M059J (cell line): ENCODE results near the gene AGFG1. TPM values are rescaled to one million over a fixed set of nuclear protein-coding genes. Genes with fewer than 3 reads are reported as not detected.

Source experiments
- DNase-seq: peaks from one replicate; pipeline ENCODE4 v3.0.0-alpha.2; 2012; ENCODE audit warnings: low read depth
- total RNA-seq: library from RNA; depleted of rRNA; stranded (reverse); fragments of >200 nt; shearing (Covaris generic); gene quantifications from 2 replicates; pipeline ENCODE4 v1.2.3, GENCODE V29; 2014; rRNA removed

The AGFG1 gene
- 75.3 and 98.4 TPM in 2 replicates for total RNA-seq

GRCh38 chr2:227471924-227472264 lies at the start of gene AGFG1:
AGFG1 (plus strand) TSS chr2:227472156; CDS start chr2:227472422, 266 bp downstream.
- peak; percentile 71 for DNase-seq

GRCh38 chr2:227423656-227424499 lies 48.1 kb upstream of the AGFG1 start:
- no peak for DNase-seq

GRCh38 chr2:227428731-227429285 lies 43.1 kb upstream of the AGFG1 start:
- DNase-seq, result no peak

GRCh38 chr2:227430639-227431038 lies 41.3 kb upstream of the AGFG1 start:
- DNase-seq, result no peak

GRCh38 chr2:227433171-227433570 lies 38.8 kb upstream of the AGFG1 start:
- DNase-seq, result no peak

GRCh38 chr2:227436436-227437174 lies 35.4 kb upstream of the AGFG1 start:
- no peak for DNase-seq

- DNase-seq, result no peak
Observed at GRCh38 chr2:227439214-227439613, 32.7 kb upstream of the AGFG1 start.

GRCh38 chr2:227442639-227443038 lies 29.3 kb upstream of the AGFG1 start:
- no peak for DNase-seq

GRCh38 chr2:227443889-227444568 lies 27.9 kb upstream of the AGFG1 start:
- DNase-seq, result no peak

- peak; percentile 66 for DNase-seq
Observed at GRCh38 chr2:227447606-227448005, 24.4 kb upstream of the AGFG1 start.

- DNase-seq, result no peak
Observed at GRCh38 chr2:227450311-227450841, 21.6 kb upstream of the AGFG1 start.

GRCh38 chr2:227450926-227451654 lies 20.9 kb upstream of the AGFG1 start:
- no peak for DNase-seq

GRCh38 chr2:227451655-227451992 lies 20.3 kb upstream of the AGFG1 start:
- no peak for DNase-seq

GRCh38 chr2:227453810-227454209 lies 18.1 kb upstream of the AGFG1 start:
- DNase-seq, result no peak

GRCh38 chr2:227454323-227454860 lies 17.6 kb upstream of the AGFG1 start:
- no peak for DNase-seq

- DNase-seq, result peak; percentile 81
Observed at GRCh38 chr2:227455200-227455599, 16.8 kb upstream of the AGFG1 start.

- peak; percentile 90 for DNase-seq
Observed at GRCh38 chr2:227456102-227456501, 15.9 kb upstream of the AGFG1 start.

GRCh38 chr2:227456772-227457171 lies 15.2 kb upstream of the AGFG1 start:
- DNase-seq, result peak; percentile 43

- peak; percentile 97 for DNase-seq
Observed at GRCh38 chr2:227460070-227460485, 11.9 kb upstream of the AGFG1 start.

GRCh38 chr2:227460833-227461232 lies 11.1 kb upstream of the AGFG1 start:
- peak; percentile 52 for DNase-seq
